ENCODE measurements around the gene SLC4A8. TPM values are rescaled to one million over a fixed set of nuclear protein-coding genes. Genes with fewer than 3 reads are reported as not detected.

The SLC4A8 gene
- total RNA-seq, 2 experiments from 2014 or later: 1.3 to 1.8 TPM

DNA sequence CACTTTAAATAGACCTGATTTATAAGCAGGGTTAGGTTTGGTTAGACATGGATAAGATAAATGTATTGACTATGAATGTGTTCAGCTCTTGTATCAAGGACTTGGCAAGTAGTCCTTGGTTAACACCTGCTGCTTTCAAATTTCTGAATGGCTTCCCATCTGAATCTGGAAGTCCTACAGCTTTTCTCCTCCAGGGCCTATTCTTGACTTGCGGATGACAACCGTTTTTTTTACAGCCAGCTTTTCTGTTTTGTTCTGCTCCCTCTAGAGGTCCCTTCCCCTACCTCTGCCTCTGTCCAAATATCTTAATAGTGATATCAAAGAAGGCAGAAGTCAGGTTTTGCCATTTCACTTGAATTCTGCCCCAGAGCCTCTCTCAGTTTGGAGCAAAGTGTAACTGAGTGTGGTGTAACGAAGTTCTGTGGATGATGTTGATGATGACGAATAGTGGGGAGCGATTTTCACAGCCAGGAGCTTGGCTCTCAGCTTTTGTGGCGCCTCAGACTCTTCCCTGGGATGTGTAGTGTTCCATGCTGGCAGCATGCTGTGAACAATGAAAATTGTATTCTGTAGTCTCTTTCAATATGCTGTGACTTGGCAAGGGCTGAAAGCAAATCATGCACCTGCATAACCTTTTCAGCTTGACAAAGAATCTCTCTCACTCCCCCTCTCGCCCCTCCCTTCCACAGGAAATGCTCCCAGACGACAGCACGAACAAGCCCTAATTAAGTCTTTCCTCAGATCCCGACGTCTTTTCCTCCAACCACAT lies 5.0 kb upstream of the SLC4A8 start:
- Mint-ChIP-seq H3K9me3 (no peaks in the 10 kb centered on the region), H3K27ac (no peak overlapping the region), H3K4me1 (ENCODE audit: low read depth) (peaks cover 26% of the 10 kb centered on the region), H3K36me3 (ENCODE audit: low read depth) (no peaks in the 10 kb centered on the region), H3K27me3 (no peaks in the 10 kb centered on the region), H3K4me3 (no peak overlapping the region)
- TF ChIP-seq, protein P1, sequence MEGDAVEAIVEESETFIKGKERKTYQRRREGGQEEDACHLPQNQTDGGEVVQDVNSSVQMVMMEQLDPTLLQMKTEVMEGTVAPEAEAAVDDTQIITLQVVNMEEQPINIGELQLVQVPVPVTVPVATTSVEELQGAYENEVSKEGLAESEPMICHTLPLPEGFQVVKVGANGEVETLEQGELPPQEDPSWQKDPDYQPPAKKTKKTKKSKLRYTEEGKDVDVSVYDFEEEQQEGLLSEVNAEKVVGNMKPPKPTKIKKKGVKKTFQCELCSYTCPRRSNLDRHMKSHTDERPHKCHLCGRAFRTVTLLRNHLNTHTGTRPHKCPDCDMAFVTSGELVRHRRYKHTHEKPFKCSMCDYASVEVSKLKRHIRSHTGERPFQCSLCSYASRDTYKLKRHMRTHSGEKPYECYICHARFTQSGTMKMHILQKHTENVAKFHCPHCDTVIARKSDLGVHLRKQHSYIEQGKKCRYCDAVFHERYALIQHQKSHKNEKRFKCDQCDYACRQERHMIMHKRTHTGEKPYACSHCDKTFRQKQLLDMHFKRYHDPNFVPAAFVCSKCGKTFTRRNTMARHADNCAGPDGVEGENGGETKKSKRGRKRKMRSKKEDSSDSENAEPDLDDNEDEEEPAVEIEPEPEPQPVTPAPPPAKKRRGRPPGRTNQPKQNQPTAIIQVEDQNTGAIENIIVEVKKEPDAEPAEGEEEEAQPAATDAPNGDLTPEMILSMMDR (IDR thresholded peaks at IDR 0.05): no peak
- H3K36me3 ChIP-seq (ENCODE audit: insufficient read depth, low read length): no peaks in the 10 kb centered on the region
- H3K27me3 ChIP-seq (ENCODE audit: control insufficient read depth in 1 of 2, insufficient read depth in 2 of 2, low read length in 2 of 2): no peaks in the 10 kb centered on the region
- no peak overlapping the region for H3K27ac ChIP-seq (ENCODE audit: low read depth in 1 of 2, low read length in 2 of 2)
- H3K4me1 ChIP-seq (ENCODE audit: insufficient read depth, low read length): peaks cover 10% of the 10 kb centered on the region
- ATAC-seq (ENCODE audit: poor library complexity): no peak
- intact Hi-C loops (cut with DNase I, micrococcal nuclease): loop anchor here (2.0 to 10.0 kb wide), 5 partner anchors 255 to 458 kb away; a partner anchor contains a TSS
- CTCF ChIA-PET: interaction anchor here (4.6 kb wide), 1 partner anchor 112 kb away, joined by 18 read pairs; no protein-coding TSS in a partner anchor
- H3K4me3 ChIP-seq (ENCODE audit: low read length): no peak overlapping the region
- H3K9me3 ChIP-seq (ENCODE audit: control insufficient read depth in 1 of 2, insufficient read depth in 1 of 2, low read length in 2 of 2): no peaks in the 10 kb centered on the region
- DNase-seq: no peak
- POLR2A ChIA-PET: no interaction called here

DNA sequence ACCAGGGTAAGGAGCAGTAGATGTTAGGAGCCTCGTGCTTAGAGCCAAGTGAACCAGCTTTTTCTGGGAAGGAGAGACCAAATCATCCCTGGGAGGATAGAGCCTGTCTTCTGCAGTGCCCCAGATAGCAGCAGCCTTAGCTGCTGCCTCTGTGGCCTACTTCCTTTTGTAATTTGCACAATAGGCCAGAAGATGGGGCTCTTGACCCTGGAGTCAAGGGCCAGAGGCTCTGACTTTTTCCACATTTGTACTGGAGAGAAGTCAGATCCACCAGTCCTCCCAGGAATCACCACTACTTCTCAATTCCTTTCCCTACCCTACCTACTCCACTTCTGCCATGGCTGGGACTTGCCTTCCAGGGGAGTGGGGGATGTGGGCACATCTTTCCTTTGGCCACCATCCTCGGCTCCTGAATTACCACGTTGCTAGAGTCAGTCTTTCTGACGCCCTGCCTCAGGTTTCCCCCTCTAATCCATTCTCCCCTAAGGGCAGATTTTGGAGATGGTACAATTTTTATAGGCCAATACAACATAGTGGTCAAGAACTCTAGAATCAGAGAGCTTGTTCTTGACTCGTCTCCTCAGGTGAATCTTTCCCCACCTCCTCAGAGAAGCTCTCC lies 3.3 kb upstream of the SLC4A8 start:
- Histone ChIP-seq H3K4me3 (ENCODE audit: low read length) (no peak overlapping the region), H3K27ac (ENCODE audit: low read depth in 1 of 2, low read length in 2 of 2) (no peak overlapping the region), H3K4me1 (ENCODE audit: insufficient read depth, low read length) (peaks cover 18% of the 10 kb centered on the region), H3K36me3 (ENCODE audit: insufficient read depth, low read length) (no peaks in the 10 kb centered on the region), H3K27me3 (ENCODE audit: control insufficient read depth in 1 of 2, insufficient read depth in 2 of 2, low read length in 2 of 2) (no peaks in the 10 kb centered on the region), H3K9me3 (ENCODE audit: control insufficient read depth in 1 of 2, insufficient read depth in 1 of 2, low read length in 2 of 2) (no peaks in the 10 kb centered on the region)
- peaks cover 32% of the 10 kb centered on the region for H3K4me1 Mint-ChIP-seq (ENCODE audit: low read depth)
- H3K36me3 Mint-ChIP-seq (ENCODE audit: low read depth): no peaks in the 10 kb centered on the region
- intact Hi-C loops (cut with DNase I, micrococcal nuclease): loop anchor here (1.0 to 10.0 kb wide), 7 partner anchors 111 to 456 kb away; a partner anchor contains a TSS
- POLR2A ChIA-PET: interaction anchor here (0.6 to 1.0 kb wide), 3 partner anchors 53 to 111 kb away, joined by 3 to 4 read pairs (median 3); no protein-coding TSS in a partner anchor
- DNase-seq: peak in 12 of 14 experiments; percentile 8 to 73 (median 20)
- H3K27me3 Mint-ChIP-seq: no peaks in the 10 kb centered on the region
- no peak overlapping the region for H3K4me3 Mint-ChIP-seq
- peak; percentile 35 for ATAC-seq (ENCODE audit: poor library complexity)
- no peaks in the 10 kb centered on the region for H3K9me3 Mint-ChIP-seq
- TF ChIP-seq, protein P1 (IDR thresholded peaks at IDR 0.05): peak; percentile 35
- CTCF ChIA-PET: interaction anchor here (0.8 to 4.6 kb wide), 4 partner anchors 26 to 111 kb away, joined by 3 to 18 read pairs (median 4); no protein-coding TSS in a partner anchor
- no peak overlapping the region for H3K27ac Mint-ChIP-seq

DNA sequence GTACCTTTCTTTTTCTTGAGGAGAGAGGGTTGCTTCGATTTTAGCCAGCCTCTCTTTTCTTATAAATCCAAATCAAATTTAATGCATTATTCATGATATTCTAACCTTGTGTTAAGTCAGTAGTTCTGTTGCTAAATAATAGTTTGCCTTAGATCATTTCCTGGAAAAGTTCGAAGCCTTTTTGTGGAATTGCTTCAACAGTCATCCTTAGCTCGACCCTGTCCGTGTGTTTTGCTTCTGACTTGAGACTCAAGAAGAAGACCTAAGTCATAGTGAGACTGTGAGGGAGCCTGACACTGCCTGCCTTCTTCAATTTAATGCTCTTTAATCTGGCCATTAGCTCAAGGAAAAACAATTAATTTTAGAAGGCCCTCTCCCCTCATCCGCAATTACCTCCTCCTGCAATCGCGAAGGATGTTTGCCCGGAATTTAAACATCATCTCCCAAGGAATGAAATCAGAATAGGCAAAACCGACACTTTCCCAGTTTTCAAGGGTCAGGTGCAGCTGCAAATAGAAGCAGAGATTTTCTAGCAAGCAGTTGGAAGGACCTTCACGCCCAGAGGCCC lies 453 bp upstream of the SLC4A8 start:
- Histone ChIP-seq H3K4me1 (ENCODE audit: insufficient read depth, low read length) (peaks cover 18% of the 10 kb centered on the region), H3K36me3 (ENCODE audit: insufficient read depth, low read length) (no peaks in the 10 kb centered on the region), H3K27me3 (ENCODE audit: control insufficient read depth in 1 of 2, insufficient read depth in 2 of 2, low read length in 2 of 2) (no peaks in the 10 kb centered on the region), H3K27ac (ENCODE audit: low read depth in 1 of 2, low read length in 2 of 2) (no peak overlapping the region), H3K9me3 (ENCODE audit: control insufficient read depth in 1 of 2, insufficient read depth in 1 of 2, low read length in 2 of 2) (no peaks in the 10 kb centered on the region), H3K4me3 (ENCODE audit: low read length) (peak overlapping the region; percentile 74)
- no peaks in the 10 kb centered on the region for H3K36me3 Mint-ChIP-seq (ENCODE audit: low read depth)
- DNase-seq (peak in 1 of 14 experiments; percentile 7), ATAC-seq (ENCODE audit: poor library complexity) (no peak)
- intact Hi-C loops (cut with DNase I, micrococcal nuclease): loop anchor here (2.0 to 10.0 kb wide), 3 partner anchors 55 to 453 kb away; no protein-coding TSS in a partner anchor
- no peak overlapping the region for H3K27ac Mint-ChIP-seq
- TF ChIP-seq, protein P1 (IDR thresholded peaks at IDR 0.05): no peak
- H3K9me3 Mint-ChIP-seq: no peaks in the 10 kb centered on the region
- H3K4me3 Mint-ChIP-seq: peak overlapping the region; percentile 81
- ChIA-PET POLR2A (interaction anchor here (1.4 kb wide), 1 partner anchor 55 kb away, joined by 5 read pairs; no protein-coding TSS in a partner anchor), CTCF (interaction anchor here (1.0 to 1.4 kb wide), 3 partner anchors 35 to 400 kb away, joined by 3 read pairs; no protein-coding TSS in a partner anchor)
- peaks cover 32% of the 10 kb centered on the region for H3K4me1 Mint-ChIP-seq (ENCODE audit: low read depth)
- no peaks in the 10 kb centered on the region for H3K27me3 Mint-ChIP-seq

Data from CD4-positive, alpha-beta T cell (primary cell).